DND-41 (cell line): ENCODE data around the gene KCNAB3.

Source experiments
- ATAC-seq: fragments of 200-7000 bp; cut with Tn5 transposase; 3 replicates; pipeline ENCODE4 v1.9.1; 2021; ENCODE audit warnings: low read depth; ENCODE audit not compliant: insufficient read depth
- DNase-seq: peaks from one replicate; pipeline ENCODE4 v3.0.0-alpha.2; 2020
- H2AFZ ChIP-seq: 2 replicates; pipeline ENCODE4 v1.6.0; 2012; ENCODE audit warnings: low read depth, low read length
- H3K27ac ChIP-seq: 2 replicates; pipeline ENCODE4 v1.5.1; 2012; ENCODE audit warnings: low read length, inconsistent platforms
- H3K27me3 ChIP-seq: fragments of 200-600 bp; sonication (generic); 2 replicates; pipeline ENCODE4 v1.6.0; 2012; ENCODE audit warnings: low read length, mild to moderate bottlenecking, inconsistent platforms; ENCODE audit not compliant: insufficient read depth, poor library complexity
- H3K36me3 ChIP-seq: 2 replicates; pipeline ENCODE4 v1.5.1; 2012; ENCODE audit warnings: low read length, inconsistent platforms; ENCODE audit not compliant: insufficient read depth
- H3K4me1 ChIP-seq: 2 replicates; pipeline ENCODE4 v1.5.1; 2012; ENCODE audit warnings: mild to moderate bottlenecking, low read length; ENCODE audit not compliant: insufficient read depth
- H3K4me2 ChIP-seq: 2 replicates; pipeline ENCODE4 v1.6.0; 2012; ENCODE audit warnings: mild to moderate bottlenecking, moderate library complexity, low read length, inconsistent platforms; ENCODE audit not compliant: insufficient read depth
- H3K4me3 ChIP-seq, 2 experiments: fragments of 200-600 bp in 1 of 2; shearing (Covaris generic) in 1 of 2; 2 replicates each; pipeline ENCODE4 v1.5.1; 2012 to 2016; ENCODE audit warnings: inconsistent platforms in 2 of 2, low read length in 2 of 2, mild to moderate bottlenecking in 2 of 2, low read depth in 1 of 2, moderate library complexity in 1 of 2
- H3K79me2 ChIP-seq: 2 replicates; pipeline ENCODE4 v1.6.0; 2012; ENCODE audit warnings: low read length, inconsistent platforms; ENCODE audit not compliant: insufficient read depth
- H3K9ac ChIP-seq: 2 replicates; pipeline ENCODE4 v1.6.0; 2012; ENCODE audit warnings: low read depth, mild to moderate bottlenecking, inconsistent platforms, low read length, moderate library complexity
- H3K9me3 ChIP-seq: 2 replicates; pipeline ENCODE4 v1.5.1; 2012; ENCODE audit warnings: low read length, moderate library complexity, mild to moderate bottlenecking, inconsistent platforms; ENCODE audit not compliant: insufficient read depth, severe bottlenecking
- H4K20me1 ChIP-seq: 2 replicates; pipeline ENCODE4 v1.6.0; 2012; ENCODE audit warnings: low read length; ENCODE audit not compliant: insufficient read depth
- CTCF ChIP-seq: IDR thresholded peaks from 2 replicates; pipeline ENCODE4 v1.5.1; 2012; ENCODE audit warnings: borderline replicate concordance, low read length, moderate library complexity, mild to moderate bottlenecking; ENCODE audit not compliant: poor library complexity, severe bottlenecking; ENCODE audit errors: extremely low read depth
- EZH2 ChIP-seq: IDR thresholded peaks from 3 replicates; pipeline ENCODE4 v1.6.1; 2012; ENCODE audit warnings: borderline replicate concordance, low read depth, mild to moderate bottlenecking, moderate library complexity, low read length, inconsistent platforms; ENCODE audit not compliant: severe bottlenecking

The KCNAB3 gene

GRCh38 chr17:7935859-7936258 lies 6.2 kb upstream of the KCNAB3 start:
- Histone ChIP-seq H4K20me1 (no peaks in the 10 kb centered on the region; the same call in 1 of the 2 replicates), H3K9ac (no peak overlapping the region), H2AFZ (no peak overlapping the region), H3K27me3 (no peaks in the 10 kb centered on the region), H3K4me1 (peaks cover 41% of the 10 kb centered on the region), H3K4me3 (no peak overlapping the region), H3K4me2 (0 out of 2 replicates have a peak overlapping the region, but pooled peaks have one; percentile 15), H3K9me3 (no peaks in the 10 kb centered on the region), H3K36me3 (peaks cover 57% of the 10 kb centered on the region), H3K27ac (no peak overlapping the region), H3K79me2 (peaks cover 49% of the 10 kb centered on the region)
- no peak for ATAC-seq
- DNase-seq, result no peak
- TF ChIP-seq EZH2 (no peak), CTCF (no peak)

GRCh38 chr17:7932949-7933348 lies 3.3 kb upstream of the KCNAB3 start:
- H3K4me1 ChIP-seq, result peaks cover 54% of the 10 kb centered on the region
- H3K9me3 ChIP-seq, result no peaks in the 10 kb centered on the region
- H2AFZ ChIP-seq, result peak overlapping the region; percentile 97
- peaks cover 51% of the 10 kb centered on the region for H3K79me2 ChIP-seq
- DNase-seq (peak; percentile 37), ATAC-seq (no peak)
- peak overlapping the region; percentile 71 to 82 for H3K4me3 ChIP-seq
- peak overlapping the region; percentile 89 for H3K4me2 ChIP-seq
- TF ChIP-seq EZH2 (no peak), CTCF (no peak)
- H3K9ac ChIP-seq, result peak overlapping the region; percentile 90
- no peaks in the 10 kb centered on the region for H3K27me3 ChIP-seq
- peak overlapping the region; percentile 99 for H3K27ac ChIP-seq
- H3K36me3 ChIP-seq, result peaks cover 41% of the 10 kb centered on the region
- no peaks in the 10 kb centered on the region for H4K20me1 ChIP-seq

GRCh38 chr17:7932483-7932891 lies 2.8 kb upstream of the KCNAB3 start:
- peak overlapping the region; percentile 97 for H2AFZ ChIP-seq
- ATAC-seq, result peak; percentile 33
- peaks cover 54% of the 10 kb centered on the region for H3K4me1 ChIP-seq

More at GRCh38 chr17:7932483-7932891, 2.8 kb upstream of the KCNAB3 start:
- H4K20me1 ChIP-seq, result no peaks in the 10 kb centered on the region
- H3K27me3 ChIP-seq, result no peaks in the 10 kb centered on the region
- H3K27ac ChIP-seq, result peak overlapping the region; percentile 99
- DNase-seq, result no peak
- peak overlapping the region; percentile 90 for H3K9ac ChIP-seq
- H3K4me3 ChIP-seq, result peak overlapping the region; percentile 71 to 82
- TF ChIP-seq EZH2 (no peak), CTCF (no peak)
- no peaks in the 10 kb centered on the region for H3K9me3 ChIP-seq
- H3K36me3 ChIP-seq, result peaks cover 41% of the 10 kb centered on the region
- peaks cover 51% of the 10 kb centered on the region for H3K79me2 ChIP-seq
- H3K4me2 ChIP-seq, result peak overlapping the region; percentile 89
